ENCODE results near the gene EPC2.

- TF ChIP-seq, protein P1, sequence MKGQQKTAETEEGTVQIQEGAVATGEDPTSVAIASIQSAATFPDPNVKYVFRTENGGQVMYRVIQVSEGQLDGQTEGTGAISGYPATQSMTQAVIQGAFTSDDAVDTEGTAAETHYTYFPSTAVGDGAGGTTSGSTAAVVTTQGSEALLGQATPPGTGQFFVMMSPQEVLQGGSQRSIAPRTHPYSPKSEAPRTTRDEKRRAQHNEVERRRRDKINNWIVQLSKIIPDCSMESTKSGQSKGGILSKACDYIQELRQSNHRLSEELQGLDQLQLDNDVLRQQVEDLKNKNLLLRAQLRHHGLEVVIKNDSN (IDR thresholded peaks at IDR 0.05; ENCODE audit: borderline replicate concordance, low read depth) = no peak
- TF ChIP-seq TAF1 (IDR thresholded peaks at IDR 0.05; ENCODE audit: borderline replicate concordance, low read depth, low read length) (no peak), MXI1 (IDR thresholded peaks at IDR 0.05; ENCODE audit: low read depth, low read length) (no peak), POLR2AphosphoS5 (IDR thresholded peaks at IDR 0.05; ENCODE audit: low read depth, low read length) (no peak), NRF1 (IDR thresholded peaks at IDR 0.05; ENCODE audit: low read depth, low read length) (no peak), YY1 (IDR thresholded peaks at IDR 0.05; ENCODE audit: low read depth) (no peak), GABPA (IDR thresholded peaks at IDR 0.05; ENCODE audit: low read depth) (no peak), CHD2 (IDR thresholded peaks at IDR 0.05; ENCODE audit: low read length, partially characterized antibody) (no peak), FOXM1 (IDR thresholded peaks at IDR 0.05; ENCODE audit: low read depth) (no peak)
- TF ChIP-seq, protein P2, sequence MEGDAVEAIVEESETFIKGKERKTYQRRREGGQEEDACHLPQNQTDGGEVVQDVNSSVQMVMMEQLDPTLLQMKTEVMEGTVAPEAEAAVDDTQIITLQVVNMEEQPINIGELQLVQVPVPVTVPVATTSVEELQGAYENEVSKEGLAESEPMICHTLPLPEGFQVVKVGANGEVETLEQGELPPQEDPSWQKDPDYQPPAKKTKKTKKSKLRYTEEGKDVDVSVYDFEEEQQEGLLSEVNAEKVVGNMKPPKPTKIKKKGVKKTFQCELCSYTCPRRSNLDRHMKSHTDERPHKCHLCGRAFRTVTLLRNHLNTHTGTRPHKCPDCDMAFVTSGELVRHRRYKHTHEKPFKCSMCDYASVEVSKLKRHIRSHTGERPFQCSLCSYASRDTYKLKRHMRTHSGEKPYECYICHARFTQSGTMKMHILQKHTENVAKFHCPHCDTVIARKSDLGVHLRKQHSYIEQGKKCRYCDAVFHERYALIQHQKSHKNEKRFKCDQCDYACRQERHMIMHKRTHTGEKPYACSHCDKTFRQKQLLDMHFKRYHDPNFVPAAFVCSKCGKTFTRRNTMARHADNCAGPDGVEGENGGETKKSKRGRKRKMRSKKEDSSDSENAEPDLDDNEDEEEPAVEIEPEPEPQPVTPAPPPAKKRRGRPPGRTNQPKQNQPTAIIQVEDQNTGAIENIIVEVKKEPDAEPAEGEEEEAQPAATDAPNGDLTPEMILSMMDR (IDR thresholded peaks at IDR 0.05) = no peak
- TF ChIP-seq, protein P3, sequence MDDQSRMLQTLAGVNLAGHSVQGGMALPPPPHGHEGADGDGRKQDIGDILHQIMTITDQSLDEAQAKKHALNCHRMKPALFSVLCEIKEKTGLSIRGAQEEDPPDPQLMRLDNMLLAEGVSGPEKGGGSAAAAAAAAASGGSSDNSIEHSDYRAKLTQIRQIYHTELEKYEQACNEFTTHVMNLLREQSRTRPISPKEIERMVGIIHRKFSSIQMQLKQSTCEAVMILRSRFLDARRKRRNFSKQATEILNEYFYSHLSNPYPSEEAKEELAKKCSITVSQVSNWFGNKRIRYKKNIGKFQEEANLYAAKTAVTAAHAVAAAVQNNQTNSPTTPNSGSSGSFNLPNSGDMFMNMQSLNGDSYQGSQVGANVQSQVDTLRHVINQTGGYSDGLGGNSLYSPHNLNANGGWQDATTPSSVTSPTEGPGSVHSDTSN (IDR thresholded peaks at IDR 0.05) = no peak
Observed at GRCh38 chr2:148725564-148725963, 81.0 kb downstream of the EPC2 start.
